HL-60 (cell line): ENCODE data around the gene TMEM190.

Experiments
- CTCF ChIP-seq: IDR thresholded peaks from one replicate; pipeline ENCODE4 v1.5.1; 2011; ENCODE audit warnings: low read length, control low read depth, inconsistent platforms; ENCODE audit not compliant: insufficient read depth
- POLR2AphosphoS5 ChIP-seq: IDR thresholded peaks from 2 replicates; pipeline ENCODE4 v1.6.1; 2012; ENCODE audit warnings: low read depth

DNA sequence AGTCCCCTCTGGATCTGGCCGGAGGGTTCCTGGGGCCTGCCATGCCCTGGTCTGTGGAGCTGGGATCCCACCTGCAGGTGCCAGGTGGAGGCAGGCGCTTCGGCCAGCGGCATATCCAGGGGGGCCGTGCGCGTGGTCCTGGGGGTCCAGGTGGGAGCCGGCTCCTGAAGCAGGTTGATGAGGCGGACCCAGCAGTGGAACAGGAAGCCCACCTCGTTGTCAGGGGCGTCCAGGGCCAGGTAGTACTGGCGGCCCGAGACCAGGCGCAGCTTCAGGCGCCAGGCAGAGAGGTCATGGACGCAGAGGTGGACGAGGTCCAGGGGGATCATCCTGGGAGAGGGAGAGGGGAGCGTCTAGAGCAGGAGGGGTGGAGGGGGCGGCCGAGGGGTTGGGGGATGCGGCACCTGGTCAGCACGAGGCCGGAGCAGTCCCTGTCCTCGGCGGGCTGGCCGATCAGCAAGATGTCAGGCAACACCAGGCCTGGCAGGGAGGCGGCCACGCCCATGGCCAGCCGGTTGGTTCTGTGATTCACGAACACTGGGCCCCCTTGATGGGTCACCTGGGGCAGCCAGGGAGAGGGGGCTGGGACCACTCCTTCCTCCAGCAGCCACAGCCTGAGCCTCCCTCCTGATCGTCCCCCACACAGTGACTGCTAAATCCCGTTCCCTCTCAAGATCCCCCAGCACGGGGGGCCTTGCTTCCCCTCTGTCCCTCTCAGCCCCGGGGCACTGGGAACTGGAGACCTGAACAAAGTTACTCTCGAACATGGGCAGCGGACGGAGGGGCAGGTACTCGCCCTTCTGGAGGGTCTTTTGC, 14.2 kb upstream of the TMEM190 start:
- TF ChIP-seq CTCF (no peak), POLR2AphosphoS5 (no peak)
